ENCODE measurements around the gene F12.

F12 gene

GRCh38 chr5:177354711-177355110 is 54.7 kb downstream of the F12 start:
- DNase-seq (ENCODE audit: low spot score): no peak

GRCh38 chr5:177354256-177354655 is 55.1 kb downstream of the F12 start:
- DNase-seq (ENCODE audit: low spot score): no peak

- DNase-seq (ENCODE audit: low spot score): no peak
Observed at GRCh38 chr5:177353093-177353492, 56.3 kb downstream of the F12 start.
